Liver (tissue), 3 donors: Measurements from ENCODE around the gene RYR3.

Source experiments
- CTCF ChIP-seq: fragments of 150-350 bp; IDR thresholded peaks from 2 replicates; pipeline ENCODE4 v1.5.1; 2017; ENCODE audit warnings: improper control_type of control experiment, low read depth, low read length; ENCODE audit not compliant: missing input control
- HNF4G ChIP-seq: IDR thresholded peaks from 2 replicates; pipeline ENCODE4 v1.6.1; 2016; ENCODE audit warnings: antibody characterized with exemption
- MAX ChIP-seq: IDR thresholded peaks from 2 replicates; pipeline ENCODE4 v1.6.1; 2016; ENCODE audit warnings: antibody characterized with exemption
- SP1 ChIP-seq: IDR thresholded peaks from 2 replicates; pipeline ENCODE4 v1.6.1; 2018; ENCODE audit warnings: antibody characterized with exemption, mild to moderate bottlenecking
- TAF1 ChIP-seq: conservative IDR thresholded peaks from 2 replicates; pipeline ENCODE4 v1.6.1; 2016; ENCODE audit warnings: antibody characterized with exemption, mild to moderate bottlenecking
- YY1 ChIP-seq: IDR thresholded peaks from 2 replicates; pipeline ENCODE4 v1.6.1; 2016; ENCODE audit warnings: antibody characterized with exemption, mild to moderate bottlenecking
- donor health status: healthy.
- donor health status: healthy.

GRCh38 chr15:33730815-33731214 lies 420.0 kb downstream of the RYR3 start:
- no peak for TF ChIP-seq SP1
- TF ChIP-seq YY1 = no peak
- no peak for TF ChIP-seq CTCF
- no peak for TF ChIP-seq HNF4G
- TF ChIP-seq TAF1 = no peak
- no peak for TF ChIP-seq MAX
